GM23338 (cell line): ENCODE measurements around the gene CAPN15. TPM values are rescaled to one million over a fixed set of nuclear protein-coding genes. Genes with fewer than 3 reads are reported as not detected.

Source experiments
- ATAC-seq: fragments of 200-7000 bp; cut with Tn5 transposase; 3 replicates; pipeline ENCODE4 v1.9.1; 2020
- DNase-seq: peaks from one replicate; pipeline ENCODE4 v3.0.0-alpha.2; 2015; ENCODE audit warnings: low spot score
- H2AFZ ChIP-seq: fragments of 200-600 bp; sonication (generic); 2 replicates; pipeline ENCODE4 v1.8.0; 2016; ENCODE audit warnings: antibody characterized with exemption, mild to moderate bottlenecking, moderate library complexity
- H3F3A ChIP-seq: fragments of 200-600 bp; sonication (generic); replicated peaks from 2 replicates; pipeline ENCODE4 v1.8.0; 2017; ENCODE audit warnings: antibody characterized with exemption, mixed run types, low read depth
- H3K27ac ChIP-seq: fragments of 200-600 bp; sonication (generic); 2 replicates; pipeline ENCODE4 v1.6.1; 2016; ENCODE audit warnings: low read depth
- H3K27me3 ChIP-seq: fragments of 200-600 bp; sonication (generic); 2 replicates; pipeline ENCODE4 v1.8.0; 2016; ENCODE audit warnings: mild to moderate bottlenecking, mixed run types, moderate library complexity; ENCODE audit not compliant: insufficient read depth
- H3K36me3 ChIP-seq: fragments of 200-600 bp; sonication (generic); 2 replicates; pipeline ENCODE4 v1.8.0; 2016; ENCODE audit warnings: mild to moderate bottlenecking; ENCODE audit not compliant: insufficient read depth
- H3K4me1 ChIP-seq: fragments of 200-600 bp; sonication (generic); 2 replicates; pipeline ENCODE4 v1.8.0; 2016; ENCODE audit warnings: mild to moderate bottlenecking, moderate library complexity; ENCODE audit not compliant: insufficient read depth
- H3K4me2 ChIP-seq: fragments of 200-600 bp; sonication (generic); 2 replicates; pipeline ENCODE4 v1.7.1; 2017; ENCODE audit warnings: mixed run types
- H3K4me3 ChIP-seq: fragments of 200-600 bp; sonication (generic); 2 replicates; pipeline ENCODE4 v1.6.1; 2016; ENCODE audit warnings: mixed run types
- H3K79me2 ChIP-seq: fragments of 200-600 bp; sonication (generic); replicated peaks from 2 replicates; pipeline ENCODE4 v1.8.0; 2017; ENCODE audit warnings: mild to moderate bottlenecking; ENCODE audit not compliant: insufficient read depth
- H3K9me2 ChIP-seq: fragments of 200-600 bp; sonication (generic); 2 replicates; pipeline ENCODE4 v1.8.0; 2017; ENCODE audit not compliant: insufficient read depth
- H4K20me1 ChIP-seq: fragments of 200-600 bp; sonication (generic); replicated peaks from 2 replicates; pipeline ENCODE4 v1.8.0; 2017; ENCODE audit warnings: mild to moderate bottlenecking; ENCODE audit not compliant: insufficient read depth
- H3K27ac Mint-ChIP-seq: 2 replicates; pipeline ENCODE4 v1.8.0; 2020; ENCODE audit warnings: inconsistent platforms, mild to moderate bottlenecking, moderate library complexity, mixed read lengths
- H3K27me3 Mint-ChIP-seq: 3 replicates; pipeline ENCODE4 v1.8.0; 2022; ENCODE audit warnings: low read depth, mild to moderate bottlenecking, moderate library complexity, mixed read lengths, inconsistent platforms; ENCODE audit not compliant: insufficient read depth, poor library complexity
- H3K36me3 Mint-ChIP-seq: 3 replicates; pipeline ENCODE4 v1.8.0; 2021; ENCODE audit warnings: low read depth, mild to moderate bottlenecking, inconsistent platforms, moderate library complexity, mixed read lengths
- H3K4me1 Mint-ChIP-seq: 3 replicates; pipeline ENCODE4 v1.8.0; 2020; ENCODE audit warnings: mild to moderate bottlenecking, inconsistent platforms, mixed read lengths
- H3K4me3 Mint-ChIP-seq: 3 replicates; pipeline ENCODE4 v1.8.0; 2021; ENCODE audit warnings: moderate library complexity, mild to moderate bottlenecking, inconsistent platforms, mixed read lengths
- H3K9me3 Mint-ChIP-seq: 3 replicates; pipeline ENCODE4 v1.8.0; 2020; ENCODE audit warnings: moderate library complexity, mild to moderate bottlenecking, inconsistent platforms, mixed read lengths
- CREB1 ChIP-seq: fragments of 250-450 bp; sonication (Bioruptor Pico); IDR thresholded peaks from 2 replicates; pipeline ENCODE4 v1.5.0; 2020; ENCODE audit warnings: low read depth, mild to moderate bottlenecking, moderate library complexity
- CTCF ChIP-seq, 2 experiments: fragments of 200-600 bp in 1 of 2; sonication (generic) in 1 of 2; conservative IDR thresholded peaks; 2 replicates each; pipeline versions ENCODE4 v1.5.1 to v1.6.1; 2016 to 2017; ENCODE audit warnings: antibody characterized with exemption in 2 of 2, low read depth in 2 of 2, mild to moderate bottlenecking in 2 of 2, moderate library complexity in 1 of 2
- ETS1 ChIP-seq: IDR thresholded peaks from 2 replicates; pipeline ENCODE4 v1.6.1; 2016; ENCODE audit warnings: antibody characterized with exemption
- EZH2 ChIP-seq: fragments of 200-600 bp; sonication (generic); IDR thresholded peaks from one replicate; pipeline ENCODE4 v1.8.0; 2017; ENCODE audit warnings: antibody characterized with exemption, mild to moderate bottlenecking, low read depth; ENCODE audit not compliant: unreplicated experiment
- EZH2phosphoT487 ChIP-seq: fragments of 200-600 bp; sonication (generic); IDR thresholded peaks from one replicate; pipeline ENCODE4 v1.8.1; 2018; ENCODE audit warnings: antibody characterized with exemption; ENCODE audit not compliant: unreplicated experiment
- JUNB ChIP-seq: IDR thresholded peaks from one replicate; pipeline ENCODE4 v1.6.1; 2016; ENCODE audit warnings: antibody characterized with exemption; ENCODE audit not compliant: unreplicated experiment
- NANOG ChIP-seq: IDR thresholded peaks from 2 replicates; pipeline ENCODE4 v1.6.1; 2016; ENCODE audit warnings: antibody characterized with exemption, borderline replicate concordance
- POLR2AphosphoS5 ChIP-seq: IDR thresholded peaks from 2 replicates; pipeline ENCODE4 v1.6.1; 2016; ENCODE audit warnings: antibody characterized with exemption, low read depth
- REST ChIP-seq: IDR thresholded peaks from one replicate; pipeline ENCODE4 v1.6.1; 2018; ENCODE audit warnings: antibody characterized with exemption; ENCODE audit not compliant: unreplicated experiment
- STAT1 ChIP-seq: IDR thresholded peaks from one replicate; pipeline ENCODE4 v1.6.1; 2016; ENCODE audit warnings: antibody characterized with exemption; ENCODE audit not compliant: unreplicated experiment
- ZNF114 ChIP-seq: fragments of 250-450 bp; sonication (Bioruptor Pico); IDR thresholded peaks from 2 replicates; pipeline ENCODE4 v1.5.0; 2020; ENCODE audit warnings: mild to moderate bottlenecking, moderate library complexity
- ZNF331 ChIP-seq: fragments of 250-450 bp; sonication (Bioruptor Pico); IDR thresholded peaks from 2 replicates; pipeline ENCODE4 v1.5.0; 2020; ENCODE audit warnings: low read depth, mild to moderate bottlenecking, moderate library complexity
- ZNF462 ChIP-seq: fragments of 250-450 bp; sonication (Bioruptor Pico); IDR thresholded peaks from 2 replicates; pipeline ENCODE4 v1.5.0; 2020; ENCODE audit warnings: mild to moderate bottlenecking, moderate library complexity
- polyA plus RNA-seq: library from polyadenylated mRNA; unstranded; fragments of >200 nt; fragmentation: Nextera tagmentation; extraction: Ambion mirVana; gene quantifications from 2 replicates; pipeline ENCODE4 v1.2.1, GENCODE V29; 2016
- total RNA-seq: library from RNA; depleted of rRNA; stranded (reverse); fragments of >200 nt; shearing (Covaris generic); gene quantifications from 2 replicates; pipeline ENCODE4 v1.2.3, GENCODE V29; 2014

CAPN15 gene
- total and polyA plus RNA-seq, 2 experiments from 2014 or later, result 27.3 to 164 TPM

GRCh38 chr16:519425-519824 is 8.1 kb upstream of the CAPN15 start:
- TF ChIP-seq REST (no peak), CREB1 (CRISPR knock-in tag) (no peak), POLR2AphosphoS5 (no peak), ZNF462 (no peak), EZH2phosphoT487 (no peak), ETS1 (no peak), ZNF114 (no peak), STAT1 (no peak), ZNF331 (CRISPR knock-in tag) (no peak), CTCF (conservative IDR thresholded peaks at IDR 0.05; ENCODE audit: low read depth in 2 of 2) (no peak), JUNB (no peak), NANOG (no peak), EZH2 (no peak)
- ATAC-seq, result no peak
- Mint-ChIP-seq H3K27me3 (peaks cover 12% of the 10 kb centered on the region), H3K4me3 (no peak overlapping the region), H3K9me3 (no peaks in the 10 kb centered on the region), H3K36me3 (peaks cover 11% of the 10 kb centered on the region), H3K27ac (no peak overlapping the region), H3K4me1 (0 out of 3 replicates have a peak, but pooled peaks cover 2% of the 10 kb centered on the region)
- no peaks in the 10 kb centered on the region for H4K20me1 ChIP-seq
- H3K4me1 ChIP-seq, result no peaks in the 10 kb centered on the region
- no peaks in the 10 kb centered on the region for H3K79me2 ChIP-seq
- no peak overlapping the region for H3K27ac ChIP-seq
- H3K27me3 ChIP-seq, result no peaks in the 10 kb centered on the region
- H3K9me2 ChIP-seq, result no peaks in the 10 kb centered on the region
- no peak overlapping the region for H3K4me3 ChIP-seq
- H3K36me3 ChIP-seq, result no peaks in the 10 kb centered on the region
- no peaks in the 10 kb centered on the region for H3F3A ChIP-seq
- DNase-seq, result no peak
- no peak overlapping the region for H2AFZ ChIP-seq
- H3K4me2 ChIP-seq, result no peak overlapping the region
